H9 (cell line): ENCODE data around the gene KCNK5. TPM values are rescaled to one million over a fixed set of nuclear protein-coding genes. Genes with fewer than 3 reads are reported as not detected.

Experiments
- DNase-seq: peaks from one replicate; pipeline ENCODE4 v3.0.0-alpha.2; 2017
- H2AFZ ChIP-seq: one replicate; pipeline ENCODE4 v1.6.1; 2013; ENCODE audit warnings: mild to moderate bottlenecking, low read length, control low read depth, moderate library complexity
- H2AK5ac ChIP-seq: 2 replicates; pipeline ENCODE4 v1.6.1; 2013; ENCODE audit warnings: low read length, control low read depth, mixed read lengths; ENCODE audit not compliant: insufficient read length
- H2BK120ac ChIP-seq: one replicate; pipeline ENCODE4 v1.6.1; 2013; ENCODE audit warnings: low read depth, mild to moderate bottlenecking, low read length, control low read depth, inconsistent platforms; ENCODE audit not compliant: poor library complexity, severe bottlenecking
- H2BK12ac ChIP-seq: 2 replicates; pipeline ENCODE4 v1.6.1; 2013; ENCODE audit warnings: low read length, control low read depth, mixed read lengths, low read depth; ENCODE audit not compliant: insufficient read length
- H2BK15ac ChIP-seq: 2 replicates; pipeline ENCODE4 v1.6.1; 2013; ENCODE audit warnings: low read depth, low read length, control low read depth
- H2BK20ac ChIP-seq: one replicate; pipeline ENCODE4 v1.6.1; 2013; ENCODE audit warnings: low read depth, mild to moderate bottlenecking, low read length, control low read depth, inconsistent platforms; ENCODE audit not compliant: poor library complexity, severe bottlenecking
- H2BK5ac ChIP-seq: 2 replicates; pipeline ENCODE4 v1.6.1; 2013; ENCODE audit warnings: low read length, control low read depth, mixed read lengths; ENCODE audit not compliant: insufficient read length
- H3K14ac ChIP-seq: 2 replicates; pipeline ENCODE4 v1.6.1; 2013; ENCODE audit warnings: low read length, control low read depth; ENCODE audit not compliant: insufficient read depth
- H3K18ac ChIP-seq: 2 replicates; pipeline ENCODE4 v1.6.1; 2013; ENCODE audit warnings: low read depth, mild to moderate bottlenecking, mixed read lengths, low read length, control low read depth; ENCODE audit not compliant: insufficient read length
- H3K23ac ChIP-seq: 2 replicates; pipeline ENCODE4 v1.6.1; 2013; ENCODE audit warnings: low read length, control low read depth, mixed read lengths, low read depth; ENCODE audit not compliant: insufficient read length
- H3K23me2 ChIP-seq: 2 replicates; pipeline ENCODE4 v1.6.1; 2013; ENCODE audit warnings: low read depth, mild to moderate bottlenecking, mixed read lengths, low read length, control low read depth; ENCODE audit not compliant: insufficient read length, poor library complexity, severe bottlenecking
- H3K27ac ChIP-seq: 2 replicates; pipeline ENCODE4 v1.5.1; 2013; ENCODE audit warnings: low read length, control low read depth, mixed read lengths, low read depth; ENCODE audit not compliant: insufficient read length
- H3K27me3 ChIP-seq: 2 replicates; pipeline ENCODE4 v1.6.1; 2013; ENCODE audit warnings: low read length, control low read depth, inconsistent platforms; ENCODE audit not compliant: insufficient read depth
- H3K4ac ChIP-seq: 2 replicates; pipeline ENCODE4 v1.6.1; 2013; ENCODE audit warnings: low read depth, mild to moderate bottlenecking, control low read depth, inconsistent platforms, low read length, moderate library complexity
- H3K4me1 ChIP-seq: 2 replicates; pipeline ENCODE4 v1.6.1; 2013; ENCODE audit warnings: low read length, control low read depth, inconsistent platforms; ENCODE audit not compliant: insufficient read depth
- H3K4me2 ChIP-seq: 2 replicates; pipeline ENCODE4 v1.6.1; 2013; ENCODE audit warnings: low read length, control low read depth, mixed read lengths; ENCODE audit not compliant: insufficient read length, insufficient read depth
- H3K56ac ChIP-seq: 2 replicates; pipeline ENCODE4 v1.6.1; 2013; ENCODE audit warnings: low read depth, mild to moderate bottlenecking, mixed read lengths, low read length, control low read depth; ENCODE audit not compliant: insufficient read length
- H3K79me1 ChIP-seq: 2 replicates; pipeline ENCODE4 v1.6.1; 2013; ENCODE audit warnings: low read depth, mild to moderate bottlenecking, moderate library complexity, low read length, control low read depth, inconsistent platforms; ENCODE audit not compliant: insufficient read depth, poor library complexity, severe bottlenecking
- H3K79me2 ChIP-seq: 2 replicates; pipeline ENCODE4 v1.6.1; 2013; ENCODE audit warnings: low read length, control low read depth, inconsistent platforms; ENCODE audit not compliant: insufficient read depth
- H3K9ac ChIP-seq: 2 replicates; pipeline ENCODE4 v1.6.1; 2013; ENCODE audit warnings: low read length, control low read depth, mixed read lengths; ENCODE audit not compliant: insufficient read length; ENCODE audit errors: extremely low read depth
- H3K9me3 ChIP-seq: one replicate; pipeline ENCODE4 v1.6.1; 2013; ENCODE audit warnings: low read depth, low read length, inconsistent platforms; ENCODE audit not compliant: control insufficient read depth
- H3T11ph ChIP-seq: one replicate; pipeline ENCODE4 v1.6.1; 2013; ENCODE audit warnings: mild to moderate bottlenecking, low read length, control low read depth, inconsistent platforms
- H4K20me1 ChIP-seq: one replicate; pipeline ENCODE4 v1.6.1; 2013; ENCODE audit not compliant: control insufficient read depth, insufficient read length, insufficient read depth
- H4K5ac ChIP-seq: 2 replicates; pipeline ENCODE4 v1.6.1; 2013; ENCODE audit warnings: low read depth, mild to moderate bottlenecking, mixed read lengths, low read length, control low read depth; ENCODE audit not compliant: insufficient read length
- H4K8ac ChIP-seq: replicated peaks from 2 replicates; pipeline ENCODE4 v1.6.1; 2013; ENCODE audit warnings: low read length, control low read depth, mixed read lengths, low read depth; ENCODE audit not compliant: insufficient read length
- H4K91ac ChIP-seq: 2 replicates; pipeline ENCODE4 v1.6.1; 2013; ENCODE audit warnings: low read depth, mild to moderate bottlenecking, moderate library complexity, mixed read lengths, low read length, control low read depth; ENCODE audit not compliant: insufficient read length
- H3K27ac Mint-ChIP-seq, 3 experiments: 2 replicates in 2 of 3; 3 replicates in 1 of 3; pipeline ENCODE4 v1.8.0; 2020 to 2021; ENCODE audit warnings: mixed read lengths in 3 of 3, mild to moderate bottlenecking in 1 of 3, moderate library complexity in 1 of 3
- H3K27me3 Mint-ChIP-seq: 2 replicates; pipeline ENCODE4 v1.8.0; 2021; ENCODE audit warnings: low read depth, mild to moderate bottlenecking, moderate library complexity, mixed read lengths
- H3K36me3 Mint-ChIP-seq, 3 experiments: 2 replicates in 2 of 3; 3 replicates in 1 of 3; pipeline ENCODE4 v1.8.0; 2020 to 2021; ENCODE audit warnings: low read depth in 3 of 3, mixed read lengths in 3 of 3; ENCODE audit not compliant: insufficient read depth in 1 of 3
- H3K4me1 Mint-ChIP-seq, 2 experiments: 2 replicates each; pipeline ENCODE4 v1.8.0; 2020; ENCODE audit warnings: mixed read lengths in 2 of 2
- H3K4me3 Mint-ChIP-seq, 2 experiments: 2 replicates in 1 of 2; 3 replicates in 1 of 2; pipeline ENCODE4 v1.8.0; 2020 to 2021; ENCODE audit warnings: mild to moderate bottlenecking in 2 of 2, mixed read lengths in 2 of 2, moderate library complexity in 1 of 2
- H3K9me3 Mint-ChIP-seq, 2 experiments: 2 replicates in 1 of 2; 3 replicates in 1 of 2; pipeline ENCODE4 v1.8.0; 2020; ENCODE audit warnings: mild to moderate bottlenecking in 2 of 2, mixed read lengths in 2 of 2, moderate library complexity in 1 of 2
- whole genome bisulfite sequencing: extraction: QIAGEN DNeasy Blood & Tissue Kit; methylation state at CpG from one replicate; pipeline ENCODE4 v1.1.7; 2013; ENCODE audit warnings: missing lambda C conversion rate, low lambda C conversion rate, mixed read lengths; ENCODE audit not compliant: insufficient read length; ENCODE audit errors: extremely low coverage; 5-methylcytosine and 5-hydroxymethylcytosine counted together
- total RNA-seq: library from RNA; stranded (reverse); gene quantifications from 2 replicates; pipeline ENCODE4 v1.2.1, GENCODE V29; 2021
- TF ChIP-seq, protein P1 (sequence below): fragments of 200-600 bp; sonication (generic); conservative IDR thresholded peaks from 3 replicates; pipeline ENCODE4 v1.8.0; 2021; ENCODE audit warnings: antibody characterized with exemption, mild to moderate bottlenecking

Gene KCNK5
- total RNA-seq, 1 experiment from 2014 or later = 30.0 TPM

DNA sequence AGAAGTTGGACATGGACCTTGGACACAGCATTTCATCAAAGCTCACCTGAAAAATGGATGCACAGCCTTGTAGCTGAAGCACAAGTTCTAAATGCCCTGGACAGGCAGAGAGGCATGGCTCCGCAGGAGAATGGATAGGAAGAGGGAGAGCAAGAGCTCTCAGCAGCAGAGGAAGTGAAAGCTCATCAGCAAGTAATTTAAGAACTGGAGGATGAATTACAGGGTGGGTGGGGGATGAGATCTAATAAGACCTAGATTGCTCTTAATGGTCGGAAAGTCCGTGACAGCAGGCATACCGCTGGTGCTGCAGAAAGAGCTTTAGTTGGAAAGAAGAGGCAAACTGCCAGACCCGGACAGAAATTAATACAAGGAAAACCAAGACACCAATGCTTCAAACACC, 77.0 kb downstream of the KCNK5 start:
- Histone ChIP-seq H2BK15ac (no peak overlapping the region), H2AFZ (no peak overlapping the region), H3K4ac (no peak overlapping the region), H4K91ac (no peak overlapping the region), H3T11ph (no peak overlapping the region), H3K9ac (no peak overlapping the region), H3K56ac (no peak overlapping the region), H2BK12ac (no peak overlapping the region), H2AK5ac (no peak overlapping the region), H4K8ac (no peak overlapping the region), H3K9me3 (no peaks in the 10 kb centered on the region), H3K4me1 (no peaks in the 10 kb centered on the region), H2BK20ac (no peak overlapping the region), H4K20me1 (no peaks in the 10 kb centered on the region), H3K18ac (no peak overlapping the region), H2BK120ac (no peak overlapping the region), H3K79me1 (no peaks in the 10 kb centered on the region), H2BK5ac (no peak overlapping the region), H3K23me2 (no peaks in the 10 kb centered on the region), H3K23ac (no peak overlapping the region), H3K4me2 (no peak overlapping the region), H3K27ac (no peak overlapping the region), H3K14ac (no peak overlapping the region), H4K5ac (no peak overlapping the region), H3K79me2 (no peaks in the 10 kb centered on the region), H3K27me3 (no peaks in the 10 kb centered on the region)
- H3K36me3 Mint-ChIP-seq = no peaks in the 10 kb centered on the region
- TF ChIP-seq, protein P1, sequence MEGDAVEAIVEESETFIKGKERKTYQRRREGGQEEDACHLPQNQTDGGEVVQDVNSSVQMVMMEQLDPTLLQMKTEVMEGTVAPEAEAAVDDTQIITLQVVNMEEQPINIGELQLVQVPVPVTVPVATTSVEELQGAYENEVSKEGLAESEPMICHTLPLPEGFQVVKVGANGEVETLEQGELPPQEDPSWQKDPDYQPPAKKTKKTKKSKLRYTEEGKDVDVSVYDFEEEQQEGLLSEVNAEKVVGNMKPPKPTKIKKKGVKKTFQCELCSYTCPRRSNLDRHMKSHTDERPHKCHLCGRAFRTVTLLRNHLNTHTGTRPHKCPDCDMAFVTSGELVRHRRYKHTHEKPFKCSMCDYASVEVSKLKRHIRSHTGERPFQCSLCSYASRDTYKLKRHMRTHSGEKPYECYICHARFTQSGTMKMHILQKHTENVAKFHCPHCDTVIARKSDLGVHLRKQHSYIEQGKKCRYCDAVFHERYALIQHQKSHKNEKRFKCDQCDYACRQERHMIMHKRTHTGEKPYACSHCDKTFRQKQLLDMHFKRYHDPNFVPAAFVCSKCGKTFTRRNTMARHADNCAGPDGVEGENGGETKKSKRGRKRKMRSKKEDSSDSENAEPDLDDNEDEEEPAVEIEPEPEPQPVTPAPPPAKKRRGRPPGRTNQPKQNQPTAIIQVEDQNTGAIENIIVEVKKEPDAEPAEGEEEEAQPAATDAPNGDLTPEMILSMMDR = no peak
- no CpG with 5 or more reads among the region's 5 CpGs for WGBS
- no peak overlapping the region for H3K4me3 Mint-ChIP-seq
- DNase-seq = no peak
- peaks cover 5% of the 10 kb centered on the region for H3K27me3 Mint-ChIP-seq
- H3K27ac Mint-ChIP-seq = no peak overlapping the region
- peaks cover 0 to 4% of the 10 kb centered on the region in 2 experiments; a peak in 1 of 4 replicates for H3K4me1 Mint-ChIP-seq
- H3K9me3 Mint-ChIP-seq = no peaks in the 10 kb centered on the region
